Neural cell (in vitro differentiated cells): ENCODE measurements around the gene CDC25A. TPM values are rescaled to one million over a fixed set of nuclear protein-coding genes. Genes with fewer than 3 reads are reported as not detected.

ENCODE experiments used
- H2AFZ ChIP-seq: fragments of 200-600, 300-800 bp; sonication (generic), shearing (Covaris generic); 2 replicates; pipeline ENCODE4 v1.6.0; 2014; ENCODE audit warnings: low read depth, mild to moderate bottlenecking, antibody characterized with exemption, low read length, moderate library complexity
- H3F3A ChIP-seq: fragments of 200-600 bp; shearing (Covaris generic); 2 replicates; pipeline ENCODE4 v1.6.1; 2016; ENCODE audit warnings: mild to moderate bottlenecking, moderate library complexity, mixed read lengths, antibody characterized with exemption, low read length; ENCODE audit not compliant: insufficient read depth, poor library complexity, severe bottlenecking
- H3K27ac ChIP-seq: fragments of 200-600, 300-800 bp; sonication (generic), shearing (Covaris generic); 2 replicates; pipeline ENCODE4 v1.5.1; 2014; ENCODE audit warnings: mild to moderate bottlenecking, low read length, moderate library complexity
- H3K27me3 ChIP-seq: fragments of 300-800, 200-600 bp; sonication (generic), shearing (Covaris generic); 2 replicates; pipeline ENCODE4 v1.6.0; 2014; ENCODE audit warnings: mild to moderate bottlenecking, low read depth, low read length, moderate library complexity; ENCODE audit not compliant: insufficient read depth
- H3K36me3 ChIP-seq: fragments of 300-800, 200-600 bp; sonication (generic), shearing (Covaris generic); 2 replicates; pipeline ENCODE4 v1.5.1; 2014; ENCODE audit warnings: mild to moderate bottlenecking, antibody characterized with exemption, low read length, moderate library complexity; ENCODE audit not compliant: insufficient read depth
- H3K4me2 ChIP-seq: fragments of 300-800, 200-600 bp; sonication (generic), shearing (Covaris generic); 2 replicates; pipeline ENCODE4 v1.6.0; 2014; ENCODE audit warnings: mild to moderate bottlenecking, low read length
- H3K4me3 ChIP-seq: fragments of 300-800, 200-600 bp; sonication (generic), shearing (Covaris generic); 2 replicates; pipeline ENCODE4 v1.5.1; 2014; ENCODE audit warnings: mild to moderate bottlenecking, low read length, moderate library complexity
- H3K79me2 ChIP-seq: fragments of 200-600 bp; shearing (Covaris generic); replicated peaks from 2 replicates; pipeline ENCODE4 v1.6.0; 2014; ENCODE audit warnings: mild to moderate bottlenecking, low read length, moderate library complexity; ENCODE audit not compliant: insufficient read depth
- H3K9ac ChIP-seq: fragments of 300-800, 200-600 bp; sonication (generic), shearing (Covaris generic); 2 replicates; pipeline ENCODE4 v1.6.1; 2016; ENCODE audit warnings: mild to moderate bottlenecking, low read length, mixed read lengths
- H3K9me2 ChIP-seq: fragments of 200-600 bp; shearing (Covaris generic); 2 replicates; pipeline ENCODE4 v1.6.1; 2016; ENCODE audit warnings: mild to moderate bottlenecking, low read length, mixed read lengths; ENCODE audit not compliant: insufficient read depth
- H3K9me3 ChIP-seq: fragments of 200-600, 300-800 bp; sonication (generic), shearing (Covaris generic); 2 replicates; pipeline ENCODE4 v1.6.1; 2016; ENCODE audit warnings: mild to moderate bottlenecking, mixed run types, low read length, moderate library complexity, mixed read lengths
- H4K20me1 ChIP-seq: fragments of 200-600 bp; shearing (Covaris generic); 2 replicates; pipeline ENCODE4 v1.6.1; 2016; ENCODE audit warnings: mild to moderate bottlenecking, mixed run types; ENCODE audit not compliant: insufficient read depth
- CTCF ChIP-seq: fragments of 450-650 bp; IDR thresholded peaks from 2 replicates; pipeline ENCODE4 v1.5.1; 2014; ENCODE audit warnings: antibody characterized with exemption, mild to moderate bottlenecking, moderate library complexity; ENCODE audit not compliant: poor library complexity, severe bottlenecking
- EP300 ChIP-seq: fragments of 450-650 bp; conservative IDR thresholded peaks from 2 replicates; pipeline ENCODE4 v1.6.1; 2014; ENCODE audit warnings: antibody characterized with exemption, mild to moderate bottlenecking, moderate library complexity; ENCODE audit not compliant: poor library complexity, severe bottlenecking
- EZH2 ChIP-seq: fragments of 200-600, 300-800 bp; shearing (Covaris generic), sonication (generic); IDR thresholded peaks from 2 replicates; pipeline ENCODE4 v1.6.1; 2014; ENCODE audit warnings: antibody characterized with exemption, low read length, borderline replicate concordance, mild to moderate bottlenecking; ENCODE audit not compliant: insufficient read depth, poor library complexity, severe bottlenecking
- MXI1 ChIP-seq: fragments of 450-650 bp; conservative IDR thresholded peaks from 2 replicates; pipeline ENCODE4 v1.6.1; 2014; ENCODE audit warnings: antibody characterized with exemption, mild to moderate bottlenecking; ENCODE audit not compliant: poor library complexity, severe bottlenecking
- POLR2AphosphoS5 ChIP-seq: IDR thresholded peaks from 2 replicates; pipeline ENCODE4 v1.6.1; 2012
- RAD21 ChIP-seq: fragments of 450-650 bp; conservative IDR thresholded peaks from 2 replicates; pipeline ENCODE4 v1.6.1; 2014; ENCODE audit warnings: antibody characterized with exemption, mild to moderate bottlenecking, moderate library complexity
- REST ChIP-seq: IDR thresholded peaks from 2 replicates; pipeline ENCODE4 v1.6.1; 2012; ENCODE audit warnings: borderline replicate concordance
- SMC3 ChIP-seq: fragments of 450-650 bp; conservative IDR thresholded peaks from 2 replicates; pipeline ENCODE4 v1.6.1; 2014; ENCODE audit warnings: antibody characterized with exemption, mild to moderate bottlenecking, moderate library complexity; ENCODE audit not compliant: poor library complexity
- TAF1 ChIP-seq: IDR thresholded peaks from 2 replicates; pipeline ENCODE4 v1.6.1; 2012; ENCODE audit warnings: low read depth
- polyA plus RNA-seq: library from polyadenylated mRNA; depleted of rRNA; stranded (reverse); fragments of >200 nt; gene quantifications from 2 replicates; pipeline ENCODE4 v1.2.3, GENCODE V29; 2014

CDC25A gene
- polyA plus RNA-seq, 1 donor from 2014 or later: 12.3 TPM

- no peaks in the 10 kb centered on the region for H3K9me3 ChIP-seq
- no peak overlapping the region for H3K4me3 ChIP-seq
- no peak overlapping the region for H3K9ac ChIP-seq
- no peak overlapping the region for H3K27ac ChIP-seq
- no peak overlapping the region for H2AFZ ChIP-seq
- H3K4me2 ChIP-seq: no peak overlapping the region
- TF ChIP-seq POLR2AphosphoS5: no peak
- TF ChIP-seq CTCF: no peak
- TF ChIP-seq REST: no peak
- no peak for TF ChIP-seq MXI1
- TF ChIP-seq RAD21: no peak
- TF ChIP-seq TAF1: no peak
- TF ChIP-seq SMC3: no peak
- no peak for TF ChIP-seq EZH2
- no peak for TF ChIP-seq EP300
- no peaks in the 10 kb centered on the region for H4K20me1 ChIP-seq
- H3K79me2 ChIP-seq: no peaks in the 10 kb centered on the region
- H3K36me3 ChIP-seq: no peaks in the 10 kb centered on the region
- no peaks in the 10 kb centered on the region for H3K9me2 ChIP-seq
- no peaks in the 10 kb centered on the region for H3K27me3 ChIP-seq
- no peaks in the 10 kb centered on the region for H3F3A ChIP-seq
These were observed 32.5 kb upstream of the CDC25A start for GRCh38 chr3:48220746-48221145.

- Histone ChIP-seq H3K9ac (no peak overlapping the region), H3K9me3 (no peaks in the 10 kb centered on the region), H3K9me2 (no peaks in the 10 kb centered on the region), H3K27me3 (no peaks in the 10 kb centered on the region), H3K4me3 (no peak overlapping the region), H3F3A (no peaks in the 10 kb centered on the region), H3K79me2 (no peaks in the 10 kb centered on the region), H2AFZ (no peak overlapping the region), H3K27ac (no peak overlapping the region), H3K36me3 (no peaks in the 10 kb centered on the region), H3K4me2 (no peak overlapping the region), H4K20me1 (no peaks in the 10 kb centered on the region)
- TF ChIP-seq EP300: no peak
These were observed 31.3 kb upstream of the CDC25A start for GRCh38 chr3:48219543-48219942.

GRCh38 chr3:48218537-48218936 lies 30.3 kb upstream of the CDC25A start:
- no peak overlapping the region for H2AFZ ChIP-seq
- no peak for TF ChIP-seq EP300
- no peak for TF ChIP-seq POLR2AphosphoS5
- TF ChIP-seq REST: no peak
- TF ChIP-seq MXI1: no peak
- no peak for TF ChIP-seq SMC3
- TF ChIP-seq CTCF: no peak
- TF ChIP-seq RAD21: no peak
- TF ChIP-seq TAF1: no peak
- TF ChIP-seq EZH2: no peak
- no peak overlapping the region for H3K9ac ChIP-seq
- no peaks in the 10 kb centered on the region for H4K20me1 ChIP-seq
- no peaks in the 10 kb centered on the region for H3K36me3 ChIP-seq
- no peaks in the 10 kb centered on the region for H3K9me3 ChIP-seq
- H3F3A ChIP-seq: no peaks in the 10 kb centered on the region
- no peak overlapping the region for H3K4me2 ChIP-seq
- no peak overlapping the region for H3K4me3 ChIP-seq
- H3K27ac ChIP-seq: no peak overlapping the region
- H3K9me2 ChIP-seq: no peaks in the 10 kb centered on the region
- no peaks in the 10 kb centered on the region for H3K27me3 ChIP-seq
- H3K79me2 ChIP-seq: no peaks in the 10 kb centered on the region
